HTERT RPE-1 (cell line): Measurements from ENCODE around the gene UBE2U.
"Not testable (repeated sequence)": the region's sequence is repeated elsewhere in the genome, so short reads cannot be mapped to it uniquely, and the experiment has no call there.

Experiments used
- in situ Hi-C: fragments of 300-500 bp; cut with MboI; formaldehyde crosslinking; loops from 4 replicates; pipeline ENCODE4 v1.14.3; 2020; ENCODE audit warnings: low sequenced_read_pairs

Gene UBE2U

DNA sequence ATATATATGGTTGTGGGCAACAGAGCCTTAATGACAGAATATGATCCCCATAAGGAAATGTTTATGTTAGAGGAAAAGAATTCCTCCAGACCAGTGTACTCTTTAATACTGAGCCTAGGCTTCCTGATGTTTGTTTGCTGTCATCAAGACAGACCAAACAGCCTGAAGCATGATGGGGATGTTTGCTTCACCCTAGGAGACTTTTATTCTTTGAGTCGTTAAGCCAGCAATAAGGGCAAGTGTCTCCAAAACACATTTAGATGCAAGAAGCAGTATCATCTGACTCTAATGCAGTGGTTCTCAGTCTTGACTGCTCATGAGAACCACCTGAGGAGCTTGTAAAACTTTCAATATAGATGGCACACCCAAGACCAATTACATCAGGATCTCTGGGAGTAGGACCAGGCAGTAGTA, 33.1 kb downstream of the UBE2U start:
- in situ Hi-C loops: no loop called here

DNA sequence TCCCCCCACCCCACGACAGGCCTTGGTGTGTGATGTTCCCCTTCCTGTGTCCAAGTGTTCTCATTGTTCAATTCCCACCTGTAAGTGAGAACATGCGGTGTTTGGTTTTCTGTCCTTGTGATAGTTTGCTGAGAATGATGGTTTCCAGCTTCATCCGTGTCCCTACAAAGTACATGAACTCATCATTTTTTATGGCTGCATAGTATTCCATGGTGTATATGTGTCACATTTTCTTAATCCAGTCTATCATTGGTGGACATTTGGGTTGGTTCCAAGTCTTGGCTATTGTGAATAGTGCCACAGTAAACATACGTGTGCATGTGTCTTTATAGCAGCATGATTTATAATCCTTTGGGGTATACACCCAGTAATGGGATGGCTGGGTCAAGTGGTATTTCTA, 36.1 kb downstream of the UBE2U start:
- in situ Hi-C loops: not testable (repeated sequence)

DNA sequence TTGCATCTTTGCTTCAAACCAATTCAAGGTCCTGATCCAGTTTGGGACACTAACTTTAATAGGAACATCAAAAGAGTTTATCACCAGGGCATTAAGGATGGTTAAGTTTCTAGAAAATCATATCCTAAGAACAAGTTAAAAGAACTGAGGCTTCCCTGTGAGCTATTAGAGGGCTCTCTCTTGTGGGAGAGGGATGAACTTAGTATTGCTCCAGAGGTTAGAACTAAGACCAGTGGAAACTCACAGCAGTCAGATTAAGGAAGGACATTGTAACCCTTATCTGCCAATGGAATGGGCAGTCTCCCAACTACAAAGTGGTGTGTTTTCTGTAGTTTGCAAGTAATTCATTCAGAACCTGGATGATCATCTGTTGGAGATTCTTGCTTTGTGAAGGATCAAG, 36.8 kb downstream of the UBE2U start:
- in situ Hi-C loops: no loop called here

DNA sequence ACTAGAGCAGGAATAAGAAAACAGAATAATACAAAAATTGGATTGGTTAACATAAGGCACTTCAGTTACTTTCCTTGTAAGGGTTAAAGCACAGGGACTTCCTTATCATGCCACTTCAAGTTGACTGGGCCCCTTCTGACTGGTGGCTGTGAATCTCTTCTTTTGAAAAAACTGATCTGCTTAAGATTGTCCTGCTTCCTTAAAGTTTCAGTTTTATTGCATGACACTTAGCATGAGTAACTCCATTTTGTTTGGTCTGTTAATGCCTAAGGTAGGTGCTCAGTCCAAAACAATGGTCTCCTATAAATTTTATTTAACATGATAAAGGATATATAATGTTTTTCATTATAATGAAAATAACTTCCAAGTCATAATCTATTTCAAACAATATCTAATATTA, 37.6 kb downstream of the UBE2U start:
- in situ Hi-C loops: no loop called here

DNA sequence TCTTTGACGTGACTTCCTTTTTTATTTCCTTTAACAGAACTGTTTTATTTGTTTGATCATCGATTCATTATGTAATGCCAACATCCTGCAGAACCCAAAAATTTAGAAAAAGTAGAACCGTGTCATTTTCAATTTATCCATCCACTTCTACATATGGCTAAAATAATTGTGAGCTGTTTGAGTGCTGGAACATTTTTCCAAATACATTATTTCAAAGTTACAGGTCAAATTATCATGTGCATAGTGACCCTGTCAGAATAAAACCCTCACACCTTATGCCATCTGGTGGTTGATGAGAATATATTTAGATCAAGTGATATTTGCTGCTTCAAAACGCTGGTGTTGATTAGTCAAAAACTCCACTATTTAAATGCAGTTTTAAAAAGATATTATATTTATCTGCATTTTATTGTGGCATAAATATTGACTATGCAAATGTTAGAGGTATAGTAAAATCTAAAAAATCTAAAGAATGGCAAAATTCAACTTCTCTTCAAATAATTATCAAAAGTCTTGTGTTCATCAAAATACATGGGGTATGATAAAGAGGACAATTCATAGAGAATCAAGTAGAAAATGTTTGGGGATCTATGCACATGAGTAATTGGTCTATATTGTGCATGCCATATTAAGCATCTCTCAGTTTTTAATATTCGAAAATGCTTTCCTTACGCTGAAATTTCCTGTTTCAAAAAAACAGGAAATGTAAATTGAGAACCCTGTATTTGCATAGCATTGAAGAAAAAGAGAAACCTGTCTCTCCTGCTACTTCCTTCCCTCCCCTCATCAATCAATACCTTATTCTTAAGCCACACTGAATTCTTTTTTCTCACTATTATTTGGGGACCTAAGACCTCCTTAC, 39.7 kb downstream of the UBE2U start:
- in situ Hi-C loops: no loop called here

DNA sequence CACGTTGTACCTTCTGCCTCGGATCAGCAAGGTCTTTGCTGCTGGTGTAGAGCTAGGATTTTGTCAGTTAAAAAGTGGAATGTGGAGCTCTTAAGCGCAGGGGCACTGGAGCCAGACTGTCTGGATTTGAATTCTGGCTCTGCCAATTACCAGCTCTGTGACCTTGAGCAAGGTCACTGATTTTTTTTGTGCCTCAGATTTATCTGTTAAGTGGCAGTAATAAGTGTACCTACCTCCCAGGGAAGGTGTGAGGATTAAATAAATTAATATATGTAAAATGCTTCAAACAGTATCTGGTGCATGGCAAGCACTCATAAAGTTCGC, 40.3 kb downstream of the UBE2U start:
- in situ Hi-C loops: no loop called here

DNA sequence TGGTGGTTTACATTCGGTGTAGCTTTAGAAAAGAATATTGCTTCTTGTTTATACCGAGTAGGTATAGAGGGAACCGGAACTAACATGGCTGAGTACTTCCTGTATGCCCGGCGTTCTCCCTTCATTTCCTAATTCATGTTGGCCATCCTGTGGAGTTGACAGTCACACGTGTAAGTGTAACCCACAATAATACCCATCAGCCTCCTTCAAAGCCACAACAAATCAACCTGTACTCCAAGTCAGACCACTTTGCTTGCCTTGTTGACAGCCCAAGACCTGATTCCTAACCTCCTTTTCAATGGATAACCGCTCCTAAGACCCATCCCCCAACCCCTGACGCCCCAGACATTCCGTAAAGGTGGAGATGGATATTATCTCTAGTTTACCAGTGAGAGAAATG, 42.1 kb downstream of the UBE2U start:
- in situ Hi-C loops: no loop called here

DNA sequence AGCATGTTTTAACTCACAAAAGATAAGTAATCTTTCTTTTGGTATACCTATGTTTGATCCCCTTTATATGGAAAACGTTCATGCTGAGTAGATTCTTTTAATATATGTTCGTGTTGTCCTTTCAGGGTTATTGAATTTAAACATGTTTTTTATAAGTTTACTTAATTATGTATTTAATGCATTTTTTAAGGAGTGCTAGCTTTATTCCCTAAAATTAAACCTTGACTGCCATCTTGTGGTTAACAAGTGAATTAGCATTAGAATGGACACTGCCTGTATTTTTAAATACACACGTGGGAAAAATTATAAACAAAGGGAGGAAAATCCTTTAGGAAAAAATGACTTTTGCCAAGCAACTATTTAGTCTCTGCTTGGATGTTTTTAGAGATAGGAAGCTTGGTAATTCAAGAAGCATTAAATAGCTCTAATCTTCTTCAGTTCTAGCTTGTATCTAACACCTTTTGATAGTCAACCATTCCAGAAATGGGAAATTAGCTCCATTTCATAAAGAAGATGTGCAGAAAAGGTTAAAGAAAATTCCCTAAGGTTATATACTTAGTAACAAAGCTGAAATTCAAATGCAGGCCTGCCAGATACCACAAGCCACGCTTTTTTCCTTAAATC, 43.0 kb downstream of the UBE2U start:
- in situ Hi-C loops: no loop called here

DNA sequence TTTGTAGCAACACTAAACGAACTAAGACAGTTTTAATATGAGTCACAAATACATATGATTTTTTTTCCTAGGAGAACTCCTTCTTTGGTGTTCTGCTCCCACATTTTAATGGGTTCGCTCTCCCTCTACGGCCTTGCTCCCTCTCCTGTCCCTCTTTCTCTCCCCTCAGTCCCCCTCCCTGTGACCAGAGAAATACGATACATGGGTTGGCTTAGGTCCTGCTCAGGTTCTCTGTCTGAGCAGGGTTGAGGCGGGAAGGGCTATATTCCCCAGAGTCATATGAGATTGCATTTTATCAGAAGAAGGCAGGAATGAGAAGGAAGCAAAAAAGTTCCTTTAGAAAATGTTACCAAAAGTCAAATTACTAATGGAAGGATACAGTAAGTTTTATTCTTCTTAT, 44.6 kb downstream of the UBE2U start:
- in situ Hi-C loops: no loop called here

DNA sequence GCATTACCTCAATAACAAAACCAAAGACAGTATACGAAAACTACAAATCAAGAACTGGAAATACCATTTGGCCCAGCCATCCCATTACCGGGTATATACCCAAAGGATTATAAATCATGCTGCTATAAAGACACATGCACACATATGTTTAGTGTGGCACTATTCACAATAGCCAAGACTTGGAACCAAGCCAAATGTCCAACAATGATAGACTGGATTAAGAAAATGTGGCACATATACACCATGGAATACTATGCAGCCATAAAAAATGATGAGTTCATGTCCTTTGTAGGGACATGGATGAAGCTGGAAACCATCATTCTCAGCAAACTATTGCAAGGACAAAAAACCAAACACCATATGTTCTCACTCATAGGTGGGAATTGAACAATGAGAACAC, 47.0 kb downstream of the UBE2U start:
- in situ Hi-C loops: not testable (repeated sequence)

DNA sequence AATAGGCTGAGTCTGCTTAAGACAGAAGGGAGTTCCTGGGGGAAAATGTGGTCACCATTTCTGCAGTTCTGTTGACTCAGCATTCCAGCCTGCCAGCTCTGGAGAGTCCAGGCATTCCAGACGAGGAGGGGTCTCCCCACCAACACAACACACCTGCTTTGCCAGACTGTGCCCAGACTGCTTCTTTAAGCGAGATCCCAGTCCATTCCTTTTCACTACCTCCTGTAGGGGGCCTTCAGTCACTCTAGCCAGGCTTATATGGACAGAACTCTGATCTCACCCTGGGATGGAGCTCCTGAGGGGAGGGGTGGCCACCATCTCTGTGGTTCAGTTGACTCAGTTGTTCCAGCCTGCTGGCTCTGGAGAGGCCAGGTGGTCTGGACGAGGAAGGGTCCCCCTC, 48.5 kb downstream of the UBE2U start:
- in situ Hi-C loops: no loop called here

DNA sequence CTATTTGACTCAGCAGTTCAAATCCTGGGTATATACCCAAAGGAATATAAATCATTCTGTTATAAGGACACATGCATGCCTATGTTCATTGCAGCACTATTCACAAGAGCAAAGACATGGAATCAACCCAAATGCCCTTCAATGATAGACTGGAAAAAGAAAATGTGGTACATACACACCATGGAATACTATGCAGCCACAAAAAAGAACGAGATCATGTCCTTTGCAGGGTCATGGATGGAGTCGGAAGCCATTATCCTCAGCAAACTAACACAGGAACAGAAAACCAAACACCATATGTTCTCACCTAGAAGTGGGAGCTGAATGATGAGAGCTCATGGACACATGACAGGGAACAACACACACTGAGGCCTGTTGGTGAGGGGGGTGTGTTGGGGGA, 53.8 kb downstream of the UBE2U start:
- in situ Hi-C loops: not testable (repeated sequence)

DNA sequence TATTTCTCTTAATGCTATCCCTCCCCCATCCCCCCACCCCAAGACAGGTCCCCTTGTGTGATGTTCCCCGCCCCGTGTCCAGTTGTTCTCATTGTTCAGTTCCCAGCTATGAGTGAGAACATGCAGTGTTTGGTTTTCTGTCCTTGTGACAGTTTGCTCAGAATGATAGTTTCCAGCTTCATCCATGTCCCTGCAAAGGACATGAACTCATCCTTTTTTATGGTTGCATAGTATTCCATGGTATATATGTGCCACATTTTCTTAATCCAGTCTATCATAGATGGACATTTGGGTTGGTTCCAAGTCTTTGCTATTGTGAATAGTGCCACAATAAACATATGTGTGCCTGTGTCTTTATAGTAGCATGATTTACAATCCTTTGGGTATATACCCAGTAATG, 55.0 kb downstream of the UBE2U start:
- in situ Hi-C loops: not testable (repeated sequence)

DNA sequence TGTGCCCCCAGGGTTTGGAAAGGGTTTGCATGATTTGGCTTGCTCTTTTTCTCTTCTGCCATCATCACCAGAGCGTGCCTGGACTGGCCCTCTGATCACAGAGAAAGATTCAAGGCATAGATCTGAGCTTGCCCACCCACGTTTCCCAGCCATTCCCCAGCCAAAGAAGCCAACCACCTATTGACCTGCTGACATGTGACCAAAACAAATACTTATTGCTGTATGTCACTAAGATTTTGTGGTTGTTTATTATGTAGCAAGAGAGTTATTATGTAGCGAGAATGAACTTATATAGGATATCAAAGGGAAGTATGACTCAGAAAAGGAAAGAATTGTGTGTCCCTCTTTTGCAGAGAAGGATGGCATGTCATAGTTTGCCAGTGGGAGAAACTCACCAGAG, 59.9 kb downstream of the UBE2U start:
- in situ Hi-C loops: no loop called here

DNA sequence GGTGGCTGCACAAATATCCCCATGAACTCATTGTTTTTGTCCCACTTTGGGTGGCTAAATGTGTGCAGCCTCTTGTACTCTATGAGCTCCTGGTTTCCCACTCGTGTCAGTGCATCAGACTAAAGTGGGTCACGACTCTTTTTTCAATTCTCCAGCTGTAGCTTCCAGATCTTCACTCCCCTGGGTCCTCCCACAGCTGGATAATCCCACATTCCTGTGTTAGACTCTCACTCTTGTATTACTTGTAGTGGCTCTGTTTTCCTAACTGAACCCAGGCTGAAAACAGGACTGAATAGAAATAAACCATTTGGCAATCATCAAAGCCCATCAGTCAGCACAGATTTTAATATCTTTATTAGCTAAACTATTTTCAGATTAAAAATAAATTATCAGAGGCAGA, 60.4 kb downstream of the UBE2U start:
- in situ Hi-C loops: no loop called here

DNA sequence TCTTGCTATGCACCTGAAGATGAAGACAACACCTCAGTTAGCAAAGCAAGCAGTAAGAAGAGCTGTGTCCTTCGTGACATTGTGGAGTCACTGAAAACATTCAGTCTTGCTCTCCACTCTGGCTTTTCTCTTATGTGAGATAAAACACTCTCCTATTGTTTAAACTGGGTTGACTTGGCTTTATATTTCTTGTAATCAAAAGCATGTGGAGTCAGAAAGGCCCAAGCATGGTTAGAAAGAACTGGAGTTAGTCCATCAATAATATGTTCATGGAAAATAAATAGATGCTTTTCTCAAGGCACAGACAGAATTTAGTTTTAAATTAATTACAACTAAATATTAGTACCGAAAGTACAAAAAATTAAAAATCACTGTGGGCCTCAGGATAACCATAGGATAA, 61.7 kb downstream of the UBE2U start:
- in situ Hi-C loops: no loop called here

DNA sequence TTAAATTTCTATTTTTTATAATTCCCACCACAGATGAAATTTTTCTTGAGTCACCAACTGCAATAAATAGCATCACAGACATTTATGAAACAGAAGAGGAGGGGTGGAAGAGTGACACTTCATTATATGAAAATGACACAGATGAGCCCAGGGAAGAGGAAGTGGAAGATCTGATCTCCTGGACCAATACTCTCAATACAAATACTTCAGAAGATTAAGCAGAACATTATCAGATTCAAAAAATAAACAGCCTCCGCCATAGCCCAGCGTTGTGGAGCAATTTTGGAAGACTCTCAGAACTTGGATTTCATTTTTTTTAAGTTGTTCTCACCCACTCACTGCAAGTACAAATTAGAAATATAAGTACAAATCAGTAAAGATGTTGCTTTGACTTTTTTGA, 63.6 kb downstream of the UBE2U start:
- in situ Hi-C loops: no loop called here

DNA sequence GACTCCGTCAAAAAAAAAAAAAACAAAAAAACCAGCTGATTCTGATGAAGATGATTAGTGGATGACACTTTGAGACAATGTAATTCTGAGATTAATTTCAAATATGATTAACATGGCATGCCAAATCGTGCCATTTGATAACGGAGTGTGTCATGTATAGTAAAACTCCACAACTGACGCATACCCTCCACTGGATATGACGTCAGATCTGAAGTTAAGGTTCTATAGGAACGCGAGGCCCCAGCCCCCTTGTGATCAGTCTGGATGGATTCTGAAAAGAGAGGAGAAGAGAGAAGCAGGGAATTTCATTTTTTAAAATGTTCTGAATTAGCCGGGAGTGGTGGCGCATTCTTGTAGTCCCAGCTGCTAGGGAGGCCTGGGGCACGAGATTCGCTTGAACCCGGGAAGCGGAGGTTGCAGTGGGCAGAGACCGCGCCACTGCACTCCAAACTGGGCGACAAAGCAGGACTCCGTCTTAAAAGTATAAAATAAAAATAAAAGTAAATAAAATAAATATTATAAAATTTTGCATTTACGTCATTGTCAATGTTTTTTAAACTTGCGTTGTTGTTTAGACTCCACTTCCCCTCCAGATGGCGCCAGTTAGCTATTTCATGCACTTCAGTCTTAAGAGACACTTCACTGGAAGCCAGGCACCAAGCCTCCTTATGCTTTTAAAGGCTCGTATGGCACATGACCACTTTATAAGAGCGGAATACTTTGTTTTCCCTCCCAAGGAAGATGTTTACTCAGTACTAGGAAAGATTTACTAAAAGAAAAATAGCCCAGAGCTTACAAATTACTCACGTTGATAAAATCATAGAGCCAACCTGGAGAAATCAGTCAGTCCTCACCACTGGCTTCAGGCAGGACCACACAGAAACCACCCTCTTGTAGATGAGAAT, 65.5 kb downstream of the UBE2U start:
- in situ Hi-C loops: no loop called here

DNA sequence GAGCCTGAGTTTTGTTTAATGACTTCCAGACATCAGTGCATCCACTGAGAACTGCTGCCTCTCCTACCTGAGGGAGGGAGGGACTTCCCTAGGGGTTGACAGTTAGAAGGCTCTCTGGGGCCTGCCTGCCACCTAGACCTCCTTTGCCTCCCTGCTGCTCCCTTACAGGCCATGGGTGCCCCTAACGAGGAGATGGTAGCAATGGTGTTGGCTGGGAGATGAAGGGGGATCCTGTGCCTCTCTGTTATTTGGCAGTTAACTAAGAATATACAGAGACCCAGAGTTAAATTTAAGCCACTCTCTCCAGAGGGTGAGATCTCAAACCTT, 66.1 kb downstream of the UBE2U start:
- in situ Hi-C loops: no loop called here

DNA sequence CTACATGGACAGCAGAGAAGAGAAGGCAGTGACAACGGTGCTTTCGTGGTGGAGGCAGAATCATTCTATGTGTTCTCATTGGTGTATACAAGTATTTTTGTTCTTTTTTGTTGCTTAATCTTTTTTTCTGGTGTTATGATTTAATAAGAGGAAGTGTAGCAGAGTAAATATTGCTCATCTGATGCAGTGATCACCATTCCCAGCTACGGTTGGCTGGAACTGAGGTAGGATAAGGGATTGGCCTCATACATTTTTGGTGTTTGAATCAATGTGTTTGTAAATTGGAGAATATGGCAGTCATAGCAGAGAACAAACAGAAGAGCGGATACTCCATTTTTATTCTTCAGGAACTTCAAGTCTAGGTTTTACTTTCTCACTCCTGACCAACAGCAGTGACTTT, 76.6 kb downstream of the UBE2U start:
- in situ Hi-C loops: no loop called here

DNA sequence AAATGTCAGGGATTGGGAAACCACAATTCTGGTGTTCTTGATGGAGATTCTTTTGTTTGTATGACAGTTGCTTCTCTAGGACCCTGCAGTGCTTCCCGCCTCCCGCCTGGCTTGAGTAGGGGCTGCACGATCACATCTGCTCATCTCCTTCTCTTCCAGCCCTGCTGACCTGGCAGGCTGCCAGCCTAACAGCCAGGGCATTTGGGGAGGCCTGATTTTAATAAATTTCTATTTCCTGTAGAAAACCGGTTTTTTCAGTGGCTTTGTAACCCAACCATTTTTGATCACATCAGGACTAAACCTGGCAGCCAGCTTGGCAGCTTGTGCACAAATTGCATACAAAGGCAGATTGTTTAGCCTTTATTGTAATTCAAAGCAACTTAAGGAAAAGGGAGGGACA, 78.9 kb downstream of the UBE2U start:
- in situ Hi-C loops: no loop called here

DNA sequence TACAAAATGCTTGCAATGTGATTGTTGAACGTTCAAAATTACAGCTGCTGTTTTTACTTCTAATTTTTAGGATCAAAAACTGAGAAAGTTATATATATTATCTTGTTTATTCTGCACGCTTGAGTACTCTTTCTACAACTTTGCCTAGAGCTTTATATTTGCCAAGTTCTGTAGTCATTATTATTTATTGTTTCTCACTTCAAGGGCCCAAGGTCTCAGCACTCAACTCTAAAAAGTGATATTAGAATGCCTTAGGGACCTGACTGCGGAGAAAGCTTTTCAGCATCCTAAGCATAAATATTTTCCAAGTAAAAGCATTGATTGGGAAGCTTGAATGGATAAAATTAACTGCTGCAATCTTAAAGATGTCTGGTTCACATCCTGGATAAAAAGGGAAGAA, 83.6 kb downstream of the UBE2U start:
- in situ Hi-C loops: no loop called here
